Measurements from ENCODE around the gene PKNOX2. TPM values are rescaled to one million over a fixed set of nuclear protein-coding genes. Genes with fewer than 3 reads are reported as not detected.

The PKNOX2 gene
- total and polyA plus RNA-seq, 2 of the 4 experiments (the other 2 are of a cell fraction), result 0.72 to 2.3 TPM

GRCh38 chr11:125346179-125346530 lies 181.6 kb downstream of the PKNOX2 start:
- CTCF ChIA-PET, result interaction anchor here (0.6 to 2.4 kb wide), 23 partner anchors 12 to 255 kb away, joined by 3 to 11 read pairs (median 4); partner anchors contain the start of genes PKNOX2 and TMEM218
- dilution Hi-C loops (cut with HindIII; ENCODE audit: low sequenced_read_pairs, unreplicated experiment) (no loop called here), in situ Hi-C loops (cut with MboI; ENCODE audit: low sequenced_read_pairs) (loop anchor here (5.0 kb wide), 1 partner anchor 184 kb away; the partner anchor contains the start of gene PKNOX2), intact Hi-C loops (cut with micrococcal nuclease) (loop anchor here (5.0 kb wide), 2 partner anchors 84 to 124 kb away; no protein-coding TSS in a partner anchor)
- Histone ChIP-seq H3K23ac (ENCODE audit: low read depth, low read length) (no peak overlapping the region), H3K9ac (ENCODE audit: low read depth, low read length) (no peak overlapping the region), H3K36me3 (ENCODE audit: control insufficient read depth, insufficient read depth, low read length) (no peaks in the 10 kb centered on the region), H2AK5ac (ENCODE audit: low read depth, low read length) (no peak overlapping the region), H3K79me1 (ENCODE audit: low read depth in 1 of 2, low read length in 2 of 2) (no peaks in the 10 kb centered on the region), H2BK120ac (ENCODE audit: low read depth, low read length) (no peak overlapping the region), H4K91ac (ENCODE audit: insufficient read depth, low read depth, low read length) (no peak overlapping the region), H3K9me3 (ENCODE audit: control insufficient read depth, insufficient read depth, low read length) (no peaks in the 10 kb centered on the region), H4K8ac (ENCODE audit: low read depth in 2 of 2, low read length in 2 of 2) (no peak overlapping the region), H3K4me2 (ENCODE audit: low read depth, low read length) (no peak overlapping the region), H3K9me1 (ENCODE audit: insufficient read depth, low read length) (no peaks in the 10 kb centered on the region), H3K27ac (ENCODE audit: insufficient read depth, low read length) (no peak overlapping the region), H3K27me3 (ENCODE audit: control insufficient read depth, insufficient read depth, low read length) (no peaks in the 10 kb centered on the region), H3K14ac (replicated peaks; ENCODE audit: low read depth, low read length) (no peak overlapping the region), H3K4me1 (ENCODE audit: control insufficient read depth, insufficient read depth, low read length) (peaks cover 2% of the 10 kb centered on the region; the same call in 1 of the 2 replicates), H2BK15ac (ENCODE audit: low read depth, low read length) (no peak overlapping the region), H4K20me1 (ENCODE audit: insufficient read depth, low read length) (no peaks in the 10 kb centered on the region), H2BK5ac (ENCODE audit: low read depth, low read length, poor library complexity, severe bottlenecking) (no peak overlapping the region), H2BK20ac (ENCODE audit: low read depth, low read length) (no peak overlapping the region), H3K4me3 (ENCODE audit: insufficient read depth, low read depth, low read length) (no peak overlapping the region), H3K4ac (ENCODE audit: low read depth, low read length) (no peak overlapping the region), H2AFZ (replicated peaks; ENCODE audit: low read length, poor library complexity) (no peak overlapping the region), H2AK9ac (replicated peaks; ENCODE audit: low read depth, low read length, poor library complexity) (no peak overlapping the region), H4K5ac (ENCODE audit: low read depth, low read length) (no peak overlapping the region), H3K18ac (ENCODE audit: low read depth, low read length) (no peak overlapping the region), H3K56ac (ENCODE audit: extremely low read depth, insufficient read depth, low read length) (no peak overlapping the region)
- DNase-seq, result no peak
- WGBS, 2 experiments (ENCODE audit: extremely low coverage in 2 of 2, insufficient read length in 1 of 2), result no CpG with 5 or more reads among the region's 6 CpGs
- no TSS peak for BruUV-seq (replicated peaks)
- no peak for ATAC-seq (ENCODE audit: low read depth)
- POLR2A ChIA-PET (ENCODE audit: unreplicated experiment), result interaction anchor here (1.5 kb wide), 1 partner anchor 178 kb away, joined by 4 read pairs; no protein-coding TSS in a partner anchor
- TF ChIP-seq MAZ (IDR thresholded peaks at IDR 0.05; ENCODE audit: borderline replicate concordance, low read depth, low read length) (no peak), CHD1 (IDR thresholded peaks at IDR 0.05; ENCODE audit: low read depth, low read length) (no peak), RAD21 (IDR thresholded peaks at IDR 0.05; ENCODE audit: low read length) (no peak), FOS (IDR thresholded peaks at IDR 0.05; ENCODE audit: low read depth, low read length) (no peak), CTCF (conservative IDR thresholded peaks at IDR 0.05; ENCODE audit: low read depth, low read length) (no peak), CEBPB (IDR thresholded peaks at IDR 0.05; ENCODE audit: low read depth, low read length) (no peak), USF2 (IDR thresholded peaks at IDR 0.05; ENCODE audit: low read depth, low read length) (no peak), NFE2L2 (IDR thresholded peaks at IDR 0.05; ENCODE audit: low read depth, low read length) (no peak), MXI1 (IDR thresholded peaks at IDR 0.05; ENCODE audit: borderline replicate concordance, low read depth, low read length) (no peak), RCOR1 (IDR thresholded peaks at IDR 0.05; ENCODE audit: insufficient replicate concordance, low read length) (no peak), MAFK (IDR thresholded peaks at IDR 0.05; ENCODE audit: low read depth, low read length) (no peak), ELK1 (IDR thresholded peaks at IDR 0.05; ENCODE audit: borderline replicate concordance, low read depth, low read length) (no peak), RFX5 (IDR thresholded peaks at IDR 0.05; ENCODE audit: low read depth, low read length) (no peak), POLR2A (IDR thresholded peaks at IDR 0.05; ENCODE audit: low read depth, low read length) (no peak)

Measured in IMR-90 (cell line).